CD4-positive, alpha-beta T cell treated with Interleukin-10 for 1 hour (primary cell): Measurements from ENCODE around the gene CBFB.
A peak's percentile ranks its signal among the peaks of the same experiment; 100 is the strongest.

ENCODE experiments used
- DNase-seq: peaks from one replicate; pipeline ENCODE4 v3.0.0-alpha.2; 2020

The CBFB gene

DNA sequence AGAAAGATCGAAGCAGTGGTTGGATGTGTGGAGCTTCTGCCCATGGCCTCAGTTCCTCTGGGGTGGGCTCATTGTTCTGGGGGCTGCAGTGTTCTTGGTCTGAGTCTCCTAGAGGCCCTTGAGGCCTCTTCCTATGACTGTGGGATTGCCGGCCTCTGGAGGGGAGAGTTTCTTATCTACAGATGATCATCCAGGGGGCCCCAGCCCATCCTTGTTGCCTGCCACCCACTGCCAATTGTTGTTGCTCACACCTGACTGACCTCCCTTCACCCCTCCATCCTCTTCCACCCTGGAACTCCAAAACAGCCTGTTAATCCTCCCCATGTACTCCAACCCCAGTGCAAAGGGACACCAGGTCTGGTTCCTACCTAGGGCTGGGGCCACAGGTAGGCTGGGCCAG lies 116.0 kb downstream of the CBFB start:
- DNase-seq, result no peak

- no peak for DNase-seq
Observed at GRCh38 chr16:67145746-67146145, 116.8 kb downstream of the CBFB start.

GRCh38 chr16:67146523-67147357 lies 117.8 kb downstream of the CBFB start:
- DNase-seq, result no peak

GRCh38 chr16:67147437-67148140 lies 118.6 kb downstream of the CBFB start:
- no peak for DNase-seq

DNA sequence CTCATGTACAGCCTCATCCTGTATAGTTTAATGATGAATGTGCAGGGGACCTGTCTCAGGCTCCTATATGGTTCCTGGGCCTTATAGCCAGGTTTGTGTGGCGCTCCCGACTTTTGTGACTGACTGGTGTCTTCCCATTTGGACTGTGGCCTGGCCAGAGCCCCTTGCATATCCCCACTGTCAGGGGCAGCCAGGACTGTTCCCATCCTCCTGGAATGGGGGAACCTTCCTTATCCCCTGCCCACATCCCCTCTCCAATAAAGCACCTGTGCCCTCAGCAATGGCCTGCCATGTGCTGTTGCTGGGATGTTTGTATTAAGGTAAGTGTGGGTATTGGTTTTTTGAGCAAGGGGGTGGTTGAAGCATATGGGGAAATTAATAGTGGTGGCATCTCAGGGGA lies 119.3 kb downstream of the CBFB start:
- no peak for DNase-seq

DNA sequence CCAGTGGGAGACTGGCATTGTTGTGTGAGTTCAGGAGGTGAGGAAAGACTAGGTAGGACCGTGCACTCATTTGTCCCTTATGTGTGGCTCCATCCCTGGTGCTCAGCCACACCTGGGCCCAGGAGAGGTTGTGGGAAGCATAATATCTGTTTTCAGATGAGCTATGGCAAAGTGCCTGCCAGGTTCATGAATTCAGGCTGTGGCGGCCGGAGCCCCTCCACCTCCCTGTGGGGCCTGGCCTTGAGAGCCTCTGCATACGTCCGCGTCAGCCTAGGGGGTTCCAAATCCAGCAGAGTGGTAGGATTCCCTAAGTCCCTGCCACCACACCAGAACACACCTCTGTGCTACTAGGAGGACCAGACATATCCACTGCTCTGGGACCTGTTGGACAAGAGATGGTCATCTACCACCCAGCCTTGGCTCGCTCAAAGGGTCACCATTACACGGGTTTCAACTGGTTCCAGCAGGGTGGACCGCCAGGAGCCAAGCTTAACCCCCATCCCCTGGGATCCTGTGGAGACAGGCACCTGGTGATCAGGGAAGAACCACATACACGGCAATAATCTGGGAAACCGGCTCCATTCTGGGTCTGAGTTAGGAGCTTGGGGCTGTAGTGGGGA lies 119.8 kb downstream of the CBFB start:
- DNase-seq, result no peak

DNA sequence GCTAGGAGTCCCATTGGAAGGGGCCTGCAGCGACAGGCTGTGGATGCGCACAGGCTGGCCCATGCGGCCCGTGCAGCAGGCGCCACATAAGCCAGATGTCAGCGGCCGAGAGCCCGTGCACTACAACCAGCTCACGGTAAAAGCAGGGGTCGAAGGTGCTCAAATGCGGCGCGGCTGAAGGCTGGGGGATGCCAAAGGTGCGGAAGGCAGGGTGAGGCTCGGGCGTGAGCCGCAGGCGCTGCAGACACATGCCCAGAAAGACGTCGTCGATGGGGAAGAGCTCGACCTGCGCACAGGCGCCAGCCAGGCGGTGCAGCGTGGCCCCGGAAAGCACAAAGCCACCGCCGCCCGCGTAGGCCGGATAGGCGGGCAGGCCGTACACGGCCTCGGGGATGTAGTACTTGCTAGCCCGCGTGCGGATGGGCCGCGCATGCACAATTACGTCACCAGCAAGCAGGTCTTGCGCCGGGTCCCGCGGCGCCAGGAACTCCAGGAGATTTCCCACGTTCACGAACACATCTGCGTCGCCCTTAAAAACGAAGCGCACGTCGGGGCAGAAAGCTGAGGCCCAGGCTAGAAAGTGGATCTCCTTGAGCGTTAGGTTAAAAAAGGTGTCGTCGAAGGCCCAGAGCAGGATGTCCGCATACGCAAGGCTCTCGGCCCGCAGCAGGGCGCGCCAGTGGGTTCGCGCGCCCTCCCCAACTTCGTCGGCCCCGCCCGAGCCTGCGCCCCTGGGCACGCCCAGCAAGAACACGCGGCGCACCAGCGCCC lies 120.5 kb downstream of the CBFB start:
- no peak for DNase-seq

DNA sequence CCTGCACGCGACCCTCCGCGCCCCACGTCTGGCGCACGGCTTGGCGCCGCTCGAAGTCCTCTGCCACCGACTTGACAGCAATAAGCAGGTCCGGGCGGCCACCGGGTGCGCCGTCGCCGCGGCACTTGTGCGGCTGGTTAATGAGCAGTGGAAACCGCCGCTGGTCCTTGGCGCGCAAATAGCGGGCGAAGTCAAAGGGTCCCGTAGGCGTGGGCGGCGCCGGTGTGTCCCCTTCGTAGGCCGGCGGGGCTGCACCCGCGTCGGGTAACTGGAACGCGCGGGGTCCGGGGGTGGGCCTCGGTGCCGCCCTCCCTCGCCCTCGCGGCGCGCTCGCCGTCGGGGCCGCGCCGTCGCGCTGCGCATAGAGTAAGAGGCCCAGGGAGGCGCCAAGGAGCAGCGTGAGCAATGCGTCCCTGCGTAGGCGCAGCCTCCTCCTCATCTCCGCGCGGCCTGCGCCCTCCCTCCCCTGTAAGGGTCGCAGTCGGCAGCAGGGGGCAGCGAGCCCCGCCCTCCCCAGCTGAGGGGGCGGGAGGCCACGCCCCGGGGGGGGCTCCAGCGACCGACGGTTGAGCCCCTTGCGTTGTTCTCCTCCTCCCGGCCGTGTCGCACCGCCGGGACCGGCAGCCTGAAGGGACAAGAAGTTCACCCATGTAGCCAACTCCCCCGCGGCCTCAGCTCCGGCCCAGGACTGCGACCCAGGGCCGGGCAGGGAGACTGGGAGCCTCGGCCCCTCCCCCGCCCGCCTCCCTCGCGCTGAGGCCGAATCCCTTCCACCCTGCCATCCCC lies 121.3 kb downstream of the CBFB start:
- peak; percentile 46 for DNase-seq
